Lower leg skin (tissue), 4 donors: ENCODE results near the gene DOCK1. TPM values are rescaled to one million over a fixed set of nuclear protein-coding genes. Genes with fewer than 3 reads are reported as not detected.

Source experiments
- DNase-seq, 2 donors: peaks; one replicate each; pipeline ENCODE4 v3.0.0-alpha.2; 2019; ENCODE audit warnings: low spot score in 2 of 2
- H3K4me3 ChIP-seq: fragments of 200-600 bp; sonication (generic); 2 replicates; pipeline ENCODE4 v1.5.1; 2017; ENCODE audit warnings: mild to moderate bottlenecking, low read depth; ENCODE audit not compliant: poor library complexity, severe bottlenecking
- CTCF ChIP-seq, 3 donors: fragments of 450-650 bp; IDR thresholded peaks; one replicate each; pipeline ENCODE4 v1.5.1; 2016; ENCODE audit warnings: antibody characterized with exemption in 3 of 3, mild to moderate bottlenecking in 3 of 3, moderate library complexity in 2 of 3
- POLR2A ChIP-seq, 2 donors: fragments of 450-650 bp; IDR thresholded peaks; one replicate each; pipeline ENCODE4 v1.6.1; 2016 to 2017; ENCODE audit warnings: antibody characterized with exemption in 2 of 2, mild to moderate bottlenecking in 1 of 2, moderate library complexity in 1 of 2
- WGBS, 2 donors: methylation state at CpG; one replicate each; pipeline ENCODE4 v1.1.5; 2018; 5-methylcytosine and 5-hydroxymethylcytosine counted together
- intact Hi-C: fragments of 100-400 bp; cut with DNase I; formaldehyde crosslinking; loops from one replicate; pipeline ENCODE4 v1.15.0; 2023; ENCODE audit warnings: low total_unique reads
- total RNA-seq, 4 donors: library from RNA; depleted of rRNA; stranded (reverse); fragments of >200 nt; gene quantifications; one replicate each; pipeline ENCODE4 v1.1.0, GENCODE V29; 2016

Gene DOCK1
- total RNA-seq, 4 donors from 2014 or later, result 76.6 to 108 (median 83.4) TPM

- no peak for DNase-seq
- WGBS, 2 donors, result 57 to 65% methylated on average over 4 of the region's 4 CpGs
- intact Hi-C loops, result no loop called here
These were observed 338.5 kb downstream of the DOCK1 start for GRCh38 chr10:127243490-127244272.

DNA sequence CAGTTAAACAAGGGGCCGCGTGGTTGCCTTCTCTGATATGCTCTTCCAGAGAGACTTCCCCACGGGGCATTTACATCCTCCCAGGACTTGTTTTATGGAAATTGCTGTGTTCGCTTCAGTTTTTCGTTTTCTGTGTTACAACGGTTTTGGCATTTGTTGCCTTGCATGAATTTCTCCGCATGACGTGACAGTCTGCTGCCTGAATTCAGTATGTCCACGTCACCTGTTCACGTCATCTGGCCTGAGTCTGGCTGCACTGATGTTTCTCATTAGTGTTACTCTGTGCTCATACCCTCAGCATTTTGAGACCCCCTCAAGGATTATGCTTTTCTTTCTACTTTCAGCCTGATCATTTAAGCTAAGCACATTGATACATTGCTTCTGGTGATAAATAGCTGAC, 340.2 kb downstream of the DOCK1 start:
- no peak for TF ChIP-seq POLR2A (IDR thresholded peaks at IDR 0.05)
- TF ChIP-seq CTCF (IDR thresholded peaks at IDR 0.05), result no peak
- WGBS, 2 donors, result 76 to 78% methylated on average over 10 of the region's 10 CpGs
- intact Hi-C loops, result no loop called here
- H3K4me3 ChIP-seq, result no peak overlapping the region
- no peak for DNase-seq

More at GRCh38 chr10:127243490-127244272, 338.5 kb downstream of the DOCK1 start:
- no peak for TF ChIP-seq CTCF (IDR thresholded peaks at IDR 0.05)
- TF ChIP-seq POLR2A (IDR thresholded peaks at IDR 0.05), result no peak
- H3K4me3 ChIP-seq, result no peak overlapping the region

DNA sequence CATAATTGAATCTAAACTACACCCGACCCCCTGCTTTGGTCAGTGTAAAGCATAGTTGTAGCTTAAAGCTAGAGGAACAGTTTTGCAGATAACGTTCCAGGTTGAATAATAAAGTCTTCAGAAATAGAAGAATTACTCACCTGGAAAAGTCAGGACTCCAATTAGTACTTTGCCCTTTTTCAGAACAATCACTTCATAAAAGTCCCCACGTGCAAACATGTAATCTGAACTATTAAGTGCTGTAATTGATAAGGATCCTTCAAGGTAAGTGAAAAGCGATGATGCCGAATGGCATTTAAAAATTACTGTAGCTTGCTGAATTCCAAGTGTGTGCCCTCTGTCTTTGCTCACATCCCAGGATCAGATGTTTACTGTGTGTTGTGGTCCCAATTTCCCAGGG, 344.8 kb downstream of the DOCK1 start:
- whole genome bisulfite sequencing, 2 donors, result 83 to 92% methylated on average over 5 of the region's 5 CpGs
- no peak overlapping the region for H3K4me3 ChIP-seq
- TF ChIP-seq POLR2A (IDR thresholded peaks at IDR 0.05) (no peak), CTCF (IDR thresholded peaks at IDR 0.05) (no peak)
- no peak for DNase-seq
- intact Hi-C loops, result no loop called here

DNA sequence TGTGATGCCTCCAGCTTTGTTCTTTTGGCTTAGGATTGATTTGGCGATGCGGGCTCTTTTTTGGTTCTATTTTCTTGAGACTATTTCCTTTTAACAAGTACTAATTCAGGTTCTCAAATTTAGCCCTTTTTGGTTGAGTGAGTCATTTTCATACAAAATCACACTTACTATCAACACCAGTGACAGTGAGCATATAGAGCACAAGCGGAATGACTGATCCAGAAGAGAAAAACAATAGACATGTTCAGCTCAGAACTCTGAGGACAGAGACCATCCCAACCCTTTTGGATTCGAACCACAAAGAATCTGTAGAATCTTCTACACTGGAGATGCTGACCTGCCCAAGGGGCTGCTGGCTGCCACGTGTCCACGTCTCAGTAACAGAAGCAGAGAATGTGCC, 347.6 kb downstream of the DOCK1 start:
- DNase-seq, result no peak
- TF ChIP-seq POLR2A (IDR thresholded peaks at IDR 0.05), result no peak
- TF ChIP-seq CTCF (IDR thresholded peaks at IDR 0.05), result no peak
- no peak overlapping the region for H3K4me3 ChIP-seq
- 95 to 96% methylated on average over 6 of the region's 6 CpGs for WGBS, 2 donors
- intact Hi-C loops, result no loop called here

DNA sequence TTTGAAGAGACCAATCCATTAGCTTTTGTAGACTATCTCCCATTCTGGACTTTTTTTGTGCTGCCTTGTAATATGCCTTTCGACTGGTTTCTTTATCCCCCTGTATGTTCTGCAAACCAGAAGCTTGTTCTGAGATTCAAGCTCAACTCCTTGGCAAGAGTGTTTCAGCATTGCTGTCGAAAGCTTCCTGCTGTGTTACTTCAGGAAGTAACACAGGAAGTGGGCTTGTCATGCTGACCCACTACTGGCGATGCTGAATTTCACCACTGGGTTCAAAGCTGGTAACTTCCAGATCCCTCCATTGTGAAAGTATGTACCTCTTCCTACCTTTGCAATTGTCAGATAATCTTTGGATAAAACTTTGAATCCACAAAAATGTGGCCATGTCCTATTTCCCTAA, 349.0 kb downstream of the DOCK1 start:
- no peak overlapping the region for H3K4me3 ChIP-seq
- WGBS, 2 donors, result 30 to 80% methylated on average over 3 of the region's 3 CpGs
- DNase-seq, result no peak
- intact Hi-C loops, result no loop called here
- TF ChIP-seq POLR2A (IDR thresholded peaks at IDR 0.05), result no peak
- no peak for TF ChIP-seq CTCF (IDR thresholded peaks at IDR 0.05)

DNA sequence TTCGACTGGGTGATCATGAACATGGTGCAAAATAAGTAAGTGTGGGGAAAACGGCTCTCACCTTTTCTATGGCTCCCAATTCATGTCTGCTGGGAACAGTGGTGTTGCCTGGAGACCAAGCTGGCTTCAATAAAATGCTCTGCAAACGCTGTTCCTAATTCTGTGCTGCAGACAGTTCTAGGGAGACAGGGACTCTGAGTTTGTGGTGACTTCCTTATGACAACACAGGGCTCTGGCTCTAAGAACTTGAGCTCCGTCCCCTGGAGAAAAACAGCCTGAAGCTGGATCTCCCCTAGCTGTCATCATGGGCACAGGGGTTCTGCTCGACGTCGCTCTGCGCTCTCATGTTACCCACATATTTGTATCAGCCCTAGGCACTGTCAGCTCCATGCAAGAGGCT, 352.2 kb downstream of the DOCK1 start:
- DNase-seq, result no peak
- WGBS, 2 donors, result 73 to 78% methylated on average over 8 of the region's 8 CpGs
- no peak overlapping the region for H3K4me3 ChIP-seq
- TF ChIP-seq CTCF (IDR thresholded peaks at IDR 0.05) (no peak), POLR2A (IDR thresholded peaks at IDR 0.05) (no peak)
- intact Hi-C loops, result no loop called here
